KMS-11 (cell line): ENCODE measurements around the gene YDJC.

Source experiments
- H2AFZ ChIP-seq: fragments of 200-600 bp; sonication (generic); 2 replicates; pipeline ENCODE4 v1.6.1; 2016; ENCODE audit warnings: antibody characterized with exemption, mixed run types, low read depth
- H3K27ac ChIP-seq: fragments of 200-600 bp; sonication (generic); 2 replicates; pipeline ENCODE4 v1.6.1; 2016; ENCODE audit warnings: mild to moderate bottlenecking, mixed run types
- H3K27me3 ChIP-seq: fragments of 200-600 bp; sonication (generic); 2 replicates; pipeline ENCODE4 v1.6.1; 2017; ENCODE audit warnings: mild to moderate bottlenecking, low read depth, mixed run types, moderate library complexity; ENCODE audit not compliant: insufficient read depth
- H3K36me3 ChIP-seq: fragments of 200-600 bp; sonication (generic); 2 replicates; pipeline ENCODE4 v1.6.1; 2017; ENCODE audit warnings: mild to moderate bottlenecking, mixed run types; ENCODE audit not compliant: insufficient read depth
- H3K4me1 ChIP-seq: fragments of 200-600 bp; sonication (generic); 2 replicates; pipeline ENCODE4 v1.6.1; 2016; ENCODE audit warnings: mild to moderate bottlenecking, low read depth, mixed run types; ENCODE audit not compliant: poor library complexity, severe bottlenecking
- H3K4me2 ChIP-seq: fragments of 200-600 bp; sonication (generic); 2 replicates; pipeline ENCODE4 v1.7.0; 2016; ENCODE audit warnings: mild to moderate bottlenecking, mixed run types
- H3K4me3 ChIP-seq: fragments of 200-600 bp; sonication (generic); IDR thresholded peaks from 2 replicates; pipeline ENCODE4 v1.6.1; 2017; ENCODE audit warnings: low read depth, low read length, mixed read lengths; ENCODE audit not compliant: insufficient read depth
- H3K79me2 ChIP-seq: fragments of 200-600 bp; sonication (generic); 2 replicates; pipeline ENCODE4 v1.6.1; 2016; ENCODE audit warnings: low read depth, mixed run types; ENCODE audit not compliant: insufficient read depth
- H3K9ac ChIP-seq: fragments of 200-600 bp; sonication (generic); 2 replicates; pipeline ENCODE4 v1.6.1; 2016; ENCODE audit warnings: mild to moderate bottlenecking, mixed run types
- H4K20me1 ChIP-seq: fragments of 200-600 bp; sonication (generic); 2 replicates; pipeline ENCODE4 v1.6.1; 2016; ENCODE audit warnings: mild to moderate bottlenecking, mixed run types; ENCODE audit not compliant: insufficient read depth
- CTCF ChIP-seq: fragments of 200-600 bp; sonication (generic); conservative IDR thresholded peaks from 2 replicates; pipeline ENCODE4 v1.6.1; 2017; ENCODE audit warnings: low read depth, mild to moderate bottlenecking, antibody characterized with exemption, low read length, moderate library complexity, mixed read lengths

YDJC gene

DNA sequence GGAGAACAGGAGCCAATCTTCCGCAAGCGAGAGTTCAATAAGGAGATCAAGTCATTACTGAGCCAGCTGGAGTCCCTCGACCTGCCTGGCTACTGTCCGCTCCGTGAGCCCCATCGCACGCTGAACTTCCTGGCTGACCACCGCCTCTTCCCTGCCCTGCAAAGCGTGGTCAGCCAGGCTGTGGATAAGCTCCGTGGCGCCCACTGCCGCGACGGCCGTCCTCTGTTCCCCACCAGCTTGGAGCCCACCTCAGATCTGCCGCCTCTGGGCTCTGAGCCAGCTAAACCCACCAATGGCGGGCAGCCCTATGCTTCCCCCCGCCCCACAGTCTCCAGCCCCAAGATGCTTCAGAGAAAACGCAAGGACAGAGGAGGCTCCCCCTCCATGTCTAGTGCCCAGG is 5.0 kb upstream of the YDJC start:
- Histone ChIP-seq H2AFZ (no peak overlapping the region), H3K79me2 (no peaks in the 10 kb centered on the region), H3K27me3 (no peaks in the 10 kb centered on the region), H3K27ac (no peak overlapping the region), H3K4me1 (no peaks in the 10 kb centered on the region), H3K4me3 (no peak overlapping the region), H3K36me3 (no peaks in the 10 kb centered on the region), H3K4me2 (no peak overlapping the region), H4K20me1 (no peaks in the 10 kb centered on the region), H3K9ac (no peak overlapping the region)
- TF ChIP-seq CTCF: no peak

DNA sequence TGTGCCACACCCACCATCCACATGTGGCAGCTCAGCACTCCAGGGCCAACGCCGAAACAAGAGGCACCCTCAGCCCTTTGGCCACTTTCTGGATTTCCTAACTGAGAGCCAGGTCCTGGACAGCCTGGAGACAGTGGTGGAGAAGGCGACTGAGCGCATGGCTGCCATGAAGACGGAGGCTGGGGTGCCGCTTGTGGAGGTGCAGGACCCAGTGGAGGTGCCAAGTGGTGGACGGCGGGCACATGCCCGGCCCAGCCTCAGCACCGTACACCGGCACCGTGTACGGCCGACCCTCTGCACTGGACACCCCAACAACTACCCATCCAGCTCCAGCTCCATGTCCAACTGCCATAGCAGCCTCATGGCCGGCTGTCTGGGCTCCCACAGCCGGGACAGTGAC is 4.3 kb upstream of the YDJC start:
- H3K27ac ChIP-seq: no peak overlapping the region
- H3K79me2 ChIP-seq: peaks cover 6% of the 10 kb centered on the region; the same call in 1 of the 2 replicates
- no peak overlapping the region for H3K4me3 ChIP-seq
- no peaks in the 10 kb centered on the region for H3K27me3 ChIP-seq
- H2AFZ ChIP-seq: no peak overlapping the region
- H3K9ac ChIP-seq: no peak overlapping the region
- H3K4me2 ChIP-seq: no peak overlapping the region
- H4K20me1 ChIP-seq: no peaks in the 10 kb centered on the region
- H3K4me1 ChIP-seq: no peaks in the 10 kb centered on the region
- no peak for TF ChIP-seq CTCF
- no peaks in the 10 kb centered on the region for H3K36me3 ChIP-seq

DNA sequence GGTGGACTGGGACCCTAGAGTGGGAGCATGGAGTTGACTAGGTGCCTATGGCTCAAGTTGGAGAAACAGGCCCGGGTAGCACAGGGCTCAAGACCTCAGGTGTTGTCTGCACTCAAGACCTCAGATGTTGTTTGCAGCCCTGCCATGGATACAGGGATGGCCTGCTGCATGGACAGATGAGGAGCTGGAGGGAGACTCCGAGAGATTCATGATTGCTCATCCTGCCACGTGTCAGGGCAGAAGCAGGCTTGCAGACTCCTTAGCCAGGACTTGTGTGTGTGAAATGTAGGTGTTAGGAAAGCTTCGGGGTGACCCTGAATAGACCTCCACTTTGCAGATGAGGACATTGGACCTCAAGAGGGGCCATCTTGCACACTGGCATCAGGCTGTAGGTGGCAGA is 3.7 kb upstream of the YDJC start:
- no peak for TF ChIP-seq CTCF
- Histone ChIP-seq H3K27me3 (no peaks in the 10 kb centered on the region), H2AFZ (no peak overlapping the region), H3K4me1 (no peaks in the 10 kb centered on the region), H3K4me2 (no peak overlapping the region), H3K4me3 (no peak overlapping the region), H4K20me1 (no peaks in the 10 kb centered on the region), H3K9ac (no peak overlapping the region), H3K36me3 (no peaks in the 10 kb centered on the region), H3K79me2 (peaks cover 10% of the 10 kb centered on the region), H3K27ac (no peak overlapping the region)

DNA sequence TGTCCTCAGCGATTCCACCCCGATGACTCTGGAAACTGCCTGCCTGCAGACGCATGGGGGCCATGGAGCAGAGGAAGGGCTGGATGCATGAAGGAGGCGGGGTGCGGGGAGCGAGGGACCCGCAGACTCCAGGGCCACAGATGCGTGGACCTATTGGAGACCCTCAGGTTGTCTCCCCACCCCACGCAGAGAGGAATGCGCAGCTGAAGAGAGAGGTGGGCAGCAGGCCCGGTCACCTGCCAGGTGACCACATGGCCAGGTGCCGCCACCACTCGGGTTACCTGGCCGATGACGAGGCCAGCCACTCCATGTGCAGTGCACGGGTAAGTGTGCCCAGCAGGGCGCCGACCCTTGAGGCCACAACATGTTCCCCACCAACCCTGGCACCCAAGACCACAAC is 3.1 kb upstream of the YDJC start:
- Histone ChIP-seq H4K20me1 (no peaks in the 10 kb centered on the region), H3K79me2 (peaks cover 16% of the 10 kb centered on the region), H3K4me2 (no peak overlapping the region), H3K27ac (no peak overlapping the region), H3K4me3 (no peak overlapping the region), H2AFZ (no peak overlapping the region), H3K36me3 (no peaks in the 10 kb centered on the region), H3K27me3 (no peaks in the 10 kb centered on the region), H3K9ac (no peak overlapping the region), H3K4me1 (peaks cover 3% of the 10 kb centered on the region)
- TF ChIP-seq CTCF: no peak
